ENCODE measurements around the gene LIAS.
"Not testable (repeated sequence)": the region's sequence is repeated elsewhere in the genome, so short reads cannot be mapped to it uniquely, and the experiment has no call there.

LIAS gene

GRCh38 chr4:39452860-39453587, 5.8 kb upstream of the LIAS start:
- in situ Hi-C loops (cut with HindIII; ENCODE audit: low sequenced_read_pairs): no loop called here

- in situ Hi-C loops (cut with HindIII; ENCODE audit: low sequenced_read_pairs): no loop called here
Observed at GRCh38 chr4:39453738-39454137, 5.1 kb upstream of the LIAS start.

- in situ Hi-C loops (cut with HindIII; ENCODE audit: low sequenced_read_pairs): no loop called here
Observed at GRCh38 chr4:39455486-39455885, 3.4 kb upstream of the LIAS start.

- in situ Hi-C loops (cut with HindIII; ENCODE audit: low sequenced_read_pairs): no loop called here
Observed at GRCh38 chr4:39456946-39457763, 1.7 kb upstream of the LIAS start.

- in situ Hi-C loops (cut with HindIII; ENCODE audit: low sequenced_read_pairs): not testable (repeated sequence)
Observed at GRCh38 chr4:39458161-39458504, 723 bp upstream of the LIAS start.

GRCh38 chr4:39464886-39465501, 6.1 kb downstream of the LIAS start:
- in situ Hi-C loops (cut with HindIII; ENCODE audit: low sequenced_read_pairs): no loop called here

GRCh38 chr4:39466747-39467146, 7.9 kb downstream of the LIAS start:
- in situ Hi-C loops (cut with HindIII; ENCODE audit: low sequenced_read_pairs): no loop called here

GRCh38 chr4:39467464-39467863, 8.6 kb downstream of the LIAS start:
- in situ Hi-C loops (cut with HindIII; ENCODE audit: low sequenced_read_pairs): no loop called here

- in situ Hi-C loops (cut with HindIII; ENCODE audit: low sequenced_read_pairs): no loop called here
Observed at GRCh38 chr4:39469429-39470077, 10.7 kb downstream of the LIAS start.

- in situ Hi-C loops (cut with HindIII; ENCODE audit: low sequenced_read_pairs): no loop called here
Observed at GRCh38 chr4:39470402-39470801, 11.5 kb downstream of the LIAS start.

GRCh38 chr4:39472396-39472795, 13.5 kb downstream of the LIAS start:
- in situ Hi-C loops (cut with HindIII; ENCODE audit: low sequenced_read_pairs): no loop called here

- in situ Hi-C loops (cut with HindIII; ENCODE audit: low sequenced_read_pairs): no loop called here
Observed at GRCh38 chr4:39476187-39476895, 17.5 kb downstream of the LIAS start.

- in situ Hi-C loops (cut with HindIII; ENCODE audit: low sequenced_read_pairs): no loop called here
Observed at GRCh38 chr4:39480251-39480650, 21.4 kb downstream of the LIAS start.

- in situ Hi-C loops (cut with HindIII; ENCODE audit: low sequenced_read_pairs): no loop called here
Observed at GRCh38 chr4:39480902-39481695, 22.2 kb downstream of the LIAS start.

GRCh38 chr4:39484582-39485272, 25.9 kb downstream of the LIAS start:
- in situ Hi-C loops (cut with HindIII; ENCODE audit: low sequenced_read_pairs): no loop called here

GRCh38 chr4:39486221-39486804, 27.5 kb downstream of the LIAS start:
- in situ Hi-C loops (cut with HindIII; ENCODE audit: low sequenced_read_pairs): no loop called here

GRCh38 chr4:39490322-39490721, 31.5 kb downstream of the LIAS start:
- in situ Hi-C loops (cut with HindIII; ENCODE audit: low sequenced_read_pairs): no loop called here

- in situ Hi-C loops (cut with HindIII; ENCODE audit: low sequenced_read_pairs): no loop called here
Observed at GRCh38 chr4:39494354-39494753, 35.5 kb downstream of the LIAS start.

Data from endothelial cell of hepatic sinusoid (primary cell).